ENCODE measurements around the gene MINDY4B.
"Not testable (repeated sequence)": the region's sequence is repeated elsewhere in the genome, so short reads cannot be mapped to it uniquely, and the experiment has no call there.

MINDY4B gene

DNA sequence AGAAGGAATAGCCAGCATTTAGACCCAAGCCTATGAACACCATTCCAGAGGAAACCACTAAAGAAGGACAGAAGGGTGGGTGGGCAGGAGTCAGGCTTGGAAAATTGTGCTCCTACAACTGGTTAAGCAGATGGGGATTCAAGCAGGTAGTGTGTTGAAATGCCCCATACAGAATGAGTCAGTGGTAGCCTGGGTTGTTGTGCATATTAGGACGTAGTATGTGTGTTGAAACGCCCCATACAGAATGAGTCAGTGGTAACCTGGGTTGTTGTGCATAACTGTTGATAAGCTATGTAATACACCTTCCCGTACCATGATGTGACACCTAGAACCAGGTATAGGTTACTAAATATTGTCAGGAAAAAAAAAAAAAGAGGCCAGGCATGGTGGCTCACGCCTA, 34.0 kb downstream of the MINDY4B start:
- TF ChIP-seq, protein P1, sequence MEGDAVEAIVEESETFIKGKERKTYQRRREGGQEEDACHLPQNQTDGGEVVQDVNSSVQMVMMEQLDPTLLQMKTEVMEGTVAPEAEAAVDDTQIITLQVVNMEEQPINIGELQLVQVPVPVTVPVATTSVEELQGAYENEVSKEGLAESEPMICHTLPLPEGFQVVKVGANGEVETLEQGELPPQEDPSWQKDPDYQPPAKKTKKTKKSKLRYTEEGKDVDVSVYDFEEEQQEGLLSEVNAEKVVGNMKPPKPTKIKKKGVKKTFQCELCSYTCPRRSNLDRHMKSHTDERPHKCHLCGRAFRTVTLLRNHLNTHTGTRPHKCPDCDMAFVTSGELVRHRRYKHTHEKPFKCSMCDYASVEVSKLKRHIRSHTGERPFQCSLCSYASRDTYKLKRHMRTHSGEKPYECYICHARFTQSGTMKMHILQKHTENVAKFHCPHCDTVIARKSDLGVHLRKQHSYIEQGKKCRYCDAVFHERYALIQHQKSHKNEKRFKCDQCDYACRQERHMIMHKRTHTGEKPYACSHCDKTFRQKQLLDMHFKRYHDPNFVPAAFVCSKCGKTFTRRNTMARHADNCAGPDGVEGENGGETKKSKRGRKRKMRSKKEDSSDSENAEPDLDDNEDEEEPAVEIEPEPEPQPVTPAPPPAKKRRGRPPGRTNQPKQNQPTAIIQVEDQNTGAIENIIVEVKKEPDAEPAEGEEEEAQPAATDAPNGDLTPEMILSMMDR (IDR thresholded peaks at IDR 0.05; ENCODE audit: control extremely low read depth, extremely low read depth, low read depth, missing control alignments), result no peak
- DNase-seq (ENCODE audit: extremely low spot score), result no peak
- CTCF ChIA-PET, result no interaction called here

DNA sequence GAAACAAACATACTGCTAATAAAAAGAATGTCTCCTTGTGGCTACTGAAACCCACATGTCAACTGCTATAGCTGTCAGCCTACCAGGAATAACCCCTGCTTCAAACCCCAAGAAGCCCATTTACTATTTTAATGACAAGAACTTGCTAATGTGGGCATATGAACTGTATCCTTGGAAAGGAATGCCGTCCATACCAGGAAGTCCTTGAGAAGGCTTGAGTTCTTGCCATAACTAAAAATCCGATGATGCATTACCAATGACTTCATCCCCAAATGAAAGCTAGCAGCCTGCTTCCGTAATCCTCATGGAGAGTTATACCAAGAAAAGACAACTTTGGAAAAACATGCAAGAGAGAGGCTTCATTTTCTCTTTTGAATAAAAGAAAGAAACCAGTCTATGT, 34.8 kb downstream of the MINDY4B start:
- DNase-seq (ENCODE audit: extremely low spot score), result no peak
- CTCF ChIA-PET, result interaction anchor here (0.8 kb wide), 1 partner anchor 149 kb away, joined by 3 read pairs; no protein-coding TSS in a partner anchor
- POLR2A ChIA-PET, result no interaction called here
- TF ChIP-seq, protein P1 (IDR thresholded peaks at IDR 0.05; ENCODE audit: control extremely low read depth, extremely low read depth, low read depth, missing control alignments), result no peak

More for the DNA sequence above, 34.0 kb downstream of the MINDY4B start:
- POLR2A ChIA-PET, result no interaction called here

DNA sequence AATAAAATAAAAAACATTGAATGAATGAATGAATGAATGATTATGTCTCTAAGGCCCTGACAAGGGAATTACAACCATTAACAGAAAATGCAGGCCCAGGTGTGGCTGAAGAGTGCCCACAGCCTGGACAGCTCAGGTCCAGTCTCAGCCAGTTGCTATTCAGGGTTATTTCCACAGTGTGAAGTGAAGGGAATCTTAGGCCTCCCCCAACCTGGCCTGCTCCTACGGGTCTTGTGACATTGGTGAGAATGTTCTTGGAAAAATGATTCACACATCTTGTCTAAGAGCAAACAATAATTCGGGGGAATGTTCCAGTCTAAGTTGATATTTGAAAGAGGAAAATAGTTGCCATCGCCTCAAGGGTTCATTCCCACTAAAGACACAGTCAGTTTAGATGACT, 37.0 kb downstream of the MINDY4B start:
- DNase-seq (ENCODE audit: extremely low spot score), result no peak
- TF ChIP-seq, protein P1 (IDR thresholded peaks at IDR 0.05; ENCODE audit: control extremely low read depth, extremely low read depth, low read depth, missing control alignments), result no peak
- CTCF ChIA-PET, result no interaction called here
- POLR2A ChIA-PET, result no interaction called here

DNA sequence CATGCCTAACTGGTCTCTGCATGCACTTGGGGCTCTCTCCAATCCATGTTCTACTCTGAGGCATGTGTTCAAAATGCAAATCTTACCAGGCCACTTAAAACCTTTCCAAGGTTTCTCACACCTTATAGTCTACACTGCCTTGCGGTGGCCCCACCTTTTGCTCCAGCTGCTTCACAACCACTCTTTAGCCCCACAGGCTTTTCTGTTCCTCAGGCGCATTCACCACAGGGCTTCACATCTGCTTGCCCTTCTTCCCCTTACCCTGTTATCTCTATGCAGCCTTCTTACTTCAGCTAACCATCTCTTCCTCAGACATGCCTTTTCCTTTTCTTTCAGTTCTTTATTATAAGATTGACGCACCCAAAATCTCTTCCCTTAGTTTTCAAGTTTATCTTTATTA, 37.8 kb downstream of the MINDY4B start:
- TF ChIP-seq, protein P1 (IDR thresholded peaks at IDR 0.05; ENCODE audit: control extremely low read depth, extremely low read depth, low read depth, missing control alignments), result no peak
- DNase-seq (ENCODE audit: extremely low spot score), result no peak
- ChIA-PET POLR2A (no interaction called here), CTCF (interaction anchor here (1.6 kb wide), 1 partner anchor 340 kb away, joined by 3 read pairs; no protein-coding TSS in a partner anchor)

DNA sequence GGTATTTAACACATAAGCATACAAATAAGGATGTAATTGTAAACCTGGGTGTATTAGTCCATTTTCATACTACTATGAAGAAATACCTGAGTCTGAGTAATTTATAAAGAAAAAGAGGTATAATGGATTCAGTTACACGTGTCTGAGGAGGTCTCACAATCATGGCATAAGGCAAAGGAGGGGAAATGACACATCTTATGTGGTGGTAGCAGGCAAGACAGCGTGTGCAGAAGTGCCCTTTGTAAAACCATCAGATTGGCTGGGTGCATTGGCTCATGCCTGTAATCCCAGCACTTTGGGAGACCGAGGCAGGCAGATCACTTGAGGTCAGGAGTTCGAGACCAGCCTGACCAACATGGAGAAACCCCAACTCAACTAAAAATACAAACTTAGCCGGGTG, 41.3 kb downstream of the MINDY4B start:
- DNase-seq (ENCODE audit: extremely low spot score); POLR2A ChIA-PET: not testable (repeated sequence)
- CTCF ChIA-PET, result interaction anchor here (1.0 to 2.1 kb wide), 11 partner anchors 9 to 337 kb away, joined by 3 to 26 read pairs (median 5); no protein-coding TSS in a partner anchor

DNA sequence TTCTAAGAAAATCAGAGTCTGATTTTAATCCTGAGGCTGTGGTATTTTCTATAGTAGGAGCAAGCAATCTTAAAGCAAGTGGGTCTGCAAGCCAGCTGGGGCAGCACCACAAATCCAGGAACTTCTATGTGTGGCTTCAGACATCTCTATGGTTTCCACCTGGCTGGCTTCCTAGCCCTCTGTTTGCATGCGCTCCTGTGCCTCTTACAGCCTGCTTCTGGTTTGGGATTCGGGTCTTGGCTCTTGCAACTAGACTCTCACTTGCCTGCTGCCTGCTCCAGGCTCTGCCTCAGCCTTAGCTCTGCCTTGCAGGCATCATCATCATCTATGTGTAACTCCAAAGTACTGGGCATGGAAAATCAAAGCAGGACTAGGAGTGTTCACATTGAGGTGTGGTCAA, 43.4 kb downstream of the MINDY4B start:
- POLR2A ChIA-PET, result no interaction called here
- TF ChIP-seq, protein P1 (IDR thresholded peaks at IDR 0.05; ENCODE audit: control extremely low read depth, extremely low read depth, low read depth, missing control alignments), result no peak
- DNase-seq (ENCODE audit: extremely low spot score), result no peak

DNA sequence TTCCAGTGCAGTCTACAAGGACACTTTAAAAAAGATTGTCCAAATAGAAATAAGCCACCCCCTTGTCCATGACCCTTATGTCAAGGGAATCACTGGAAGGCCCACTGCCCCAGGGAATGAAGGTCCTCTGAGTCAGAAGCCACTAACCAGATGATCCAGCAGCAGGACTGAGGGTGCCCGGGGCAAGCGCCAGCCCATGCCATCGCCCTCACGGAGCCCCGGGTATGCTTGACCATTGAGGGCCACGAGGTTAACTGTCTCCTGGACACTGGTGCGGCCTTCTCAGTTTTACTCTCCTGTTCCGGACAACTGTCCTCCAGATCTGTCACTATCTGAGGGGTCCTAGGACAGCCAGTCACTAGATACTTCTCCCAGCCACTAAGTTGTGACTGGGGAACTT, 47.3 kb downstream of the MINDY4B start:
- DNase-seq (ENCODE audit: extremely low spot score); CTCF ChIA-PET; POLR2A ChIA-PET: not testable (repeated sequence)

More for the DNA sequence above, 43.4 kb downstream of the MINDY4B start:
- CTCF ChIA-PET, result interaction anchor here (1.5 kb wide), 1 partner anchor 140 kb away, joined by 3 read pairs; no protein-coding TSS in a partner anchor

DNA sequence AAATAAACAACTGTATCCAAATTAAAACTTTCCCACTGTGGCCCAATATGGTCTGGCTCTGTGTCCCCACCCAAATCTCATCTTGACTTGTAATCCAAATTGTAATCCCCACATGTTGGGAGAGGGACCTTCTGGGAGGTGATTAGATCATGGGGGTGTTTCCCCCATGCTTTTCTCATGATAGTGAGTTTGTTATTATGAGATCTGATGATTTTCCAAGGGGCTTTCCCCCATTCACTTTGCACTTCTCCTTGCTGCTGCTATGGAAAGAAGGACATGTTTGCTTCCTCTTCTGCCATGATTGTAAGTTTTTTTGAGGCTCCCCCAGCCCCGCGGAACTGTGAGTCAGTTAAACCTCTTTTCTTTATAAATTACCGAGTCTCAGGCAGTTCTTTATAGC, 55.0 kb downstream of the MINDY4B start:
- ChIA-PET CTCF (no interaction called here), POLR2A (no interaction called here)
- TF ChIP-seq, protein P1 (IDR thresholded peaks at IDR 0.05; ENCODE audit: control extremely low read depth, extremely low read depth, low read depth, missing control alignments), result no peak
- DNase-seq (ENCODE audit: extremely low spot score), result no peak
